Central memory CD8-positive, alpha-beta T cell (primary cell): ENCODE data around the gene GNAT1.

Source experiments
- ATAC-seq: fragments of 150-1000 bp; cut with Tn5 transposase; replicated peaks from 2 replicates; pipeline ENCODE4 v1.10.0; 2022; ENCODE audit warnings: mild to moderate bottlenecking, moderate FRiP score, moderate number of reproducible peaks; ENCODE audit not compliant: poor library complexity, severe bottlenecking; ENCODE audit errors: extremely low read depth
- DNase-seq, 2 donors: peaks; one replicate each; pipeline ENCODE4 v3.0.0; 2021; ENCODE audit warnings: low spot score in 2 of 2
- H3K27ac Mint-ChIP-seq: one replicate; pipeline ENCODE4 v1.8.0; 2022; ENCODE audit warnings: low read depth, mild to moderate bottlenecking, moderate library complexity, mixed read lengths
- H3K27me3 Mint-ChIP-seq: one replicate; pipeline ENCODE4 v1.8.0; 2022; ENCODE audit warnings: mixed read lengths
- H3K36me3 Mint-ChIP-seq: one replicate; pipeline ENCODE4 v1.8.0; 2022; ENCODE audit warnings: mild to moderate bottlenecking, moderate library complexity, mixed read lengths; ENCODE audit not compliant: insufficient read depth
- H3K4me1 Mint-ChIP-seq: one replicate; pipeline ENCODE4 v1.8.0; 2022; ENCODE audit warnings: mixed read lengths
- H3K4me3 Mint-ChIP-seq: one replicate; pipeline ENCODE4 v1.8.0; 2022; ENCODE audit warnings: mild to moderate bottlenecking, moderate library complexity, mixed read lengths
- H3K9me3 Mint-ChIP-seq: one replicate; pipeline ENCODE4 v1.8.0; 2022; ENCODE audit warnings: mixed read lengths

Gene GNAT1

GRCh38 chr3:50155891-50156290 is 35.5 kb upstream of the GNAT1 start:
- DNase-seq, result no peak
- peaks cover 21% of the 10 kb centered on the region for H3K4me1 Mint-ChIP-seq
- no peak overlapping the region for H3K27ac Mint-ChIP-seq
- peak overlapping the region; percentile 70 for H3K4me3 Mint-ChIP-seq
- peaks cover 4% of the 10 kb centered on the region for H3K36me3 Mint-ChIP-seq
- peaks cover 44% of the 10 kb centered on the region for H3K27me3 Mint-ChIP-seq
- H3K9me3 Mint-ChIP-seq, result no peaks in the 10 kb centered on the region
- ATAC-seq, result no peak

GRCh38 chr3:50156549-50157493 is 34.6 kb upstream of the GNAT1 start:
- no peaks in the 10 kb centered on the region for H3K9me3 Mint-ChIP-seq
- no peak overlapping the region for H3K27ac Mint-ChIP-seq
- H3K36me3 Mint-ChIP-seq, result peaks cover 4% of the 10 kb centered on the region
- DNase-seq (no peak), ATAC-seq (no peak)
- H3K4me1 Mint-ChIP-seq, result peaks cover 21% of the 10 kb centered on the region
- peaks cover 44% of the 10 kb centered on the region for H3K27me3 Mint-ChIP-seq
- H3K4me3 Mint-ChIP-seq, result no peak overlapping the region

GRCh38 chr3:50157827-50158529 is 33.4 kb upstream of the GNAT1 start:
- no peaks in the 10 kb centered on the region for H3K9me3 Mint-ChIP-seq
- peaks cover 4% of the 10 kb centered on the region for H3K36me3 Mint-ChIP-seq
- DNase-seq (no peak), ATAC-seq (no peak)
- H3K4me3 Mint-ChIP-seq, result no peak overlapping the region
- H3K27ac Mint-ChIP-seq, result no peak overlapping the region
- peaks cover 21% of the 10 kb centered on the region for H3K4me1 Mint-ChIP-seq
- peaks cover 43% of the 10 kb centered on the region for H3K27me3 Mint-ChIP-seq

GRCh38 chr3:50158530-50159146 is 32.8 kb upstream of the GNAT1 start:
- H3K36me3 Mint-ChIP-seq, result peaks cover 4% of the 10 kb centered on the region
- DNase-seq (no peak), ATAC-seq (no peak)
- H3K27me3 Mint-ChIP-seq, result peaks cover 36% of the 10 kb centered on the region
- H3K9me3 Mint-ChIP-seq, result no peaks in the 10 kb centered on the region
- no peak overlapping the region for H3K27ac Mint-ChIP-seq
- H3K4me3 Mint-ChIP-seq, result no peak overlapping the region
- peaks cover 19% of the 10 kb centered on the region for H3K4me1 Mint-ChIP-seq

GRCh38 chr3:50160561-50160983 is 30.8 kb upstream of the GNAT1 start:
- Mint-ChIP-seq H3K36me3 (peaks cover 4% of the 10 kb centered on the region), H3K4me1 (peaks cover 10% of the 10 kb centered on the region), H3K9me3 (no peaks in the 10 kb centered on the region), H3K4me3 (no peak overlapping the region), H3K27me3 (peaks cover 25% of the 10 kb centered on the region), H3K27ac (no peak overlapping the region)
- no peak for DNase-seq
- no peak for ATAC-seq

- no peak overlapping the region for H3K27ac Mint-ChIP-seq
- H3K4me1 Mint-ChIP-seq, result peaks cover 2% of the 10 kb centered on the region
- peaks cover 3% of the 10 kb centered on the region for H3K36me3 Mint-ChIP-seq
- no peak for DNase-seq
- H3K4me3 Mint-ChIP-seq, result no peak overlapping the region
- H3K9me3 Mint-ChIP-seq, result no peaks in the 10 kb centered on the region
- no peak for ATAC-seq
- H3K27me3 Mint-ChIP-seq, result peaks cover 18% of the 10 kb centered on the region
Observed at GRCh38 chr3:50161320-50161719, 30.1 kb upstream of the GNAT1 start.

- peaks cover 3% of the 10 kb centered on the region for H3K36me3 Mint-ChIP-seq
- no peaks in the 10 kb centered on the region for H3K4me1 Mint-ChIP-seq
- no peak overlapping the region for H3K4me3 Mint-ChIP-seq
- no peak for DNase-seq
- H3K27ac Mint-ChIP-seq, result no peak overlapping the region
- peaks cover 8% of the 10 kb centered on the region for H3K27me3 Mint-ChIP-seq
- no peaks in the 10 kb centered on the region for H3K9me3 Mint-ChIP-seq
- no peak for ATAC-seq
Observed at GRCh38 chr3:50162034-50162883, 29.2 kb upstream of the GNAT1 start.

GRCh38 chr3:50163572-50164455 is 27.6 kb upstream of the GNAT1 start:
- no peak for DNase-seq
- Mint-ChIP-seq H3K4me3 (no peak overlapping the region), H3K27ac (no peak overlapping the region), H3K36me3 (no peaks in the 10 kb centered on the region), H3K9me3 (no peaks in the 10 kb centered on the region), H3K4me1 (no peaks in the 10 kb centered on the region), H3K27me3 (peaks cover 9% of the 10 kb centered on the region)
- no peak for ATAC-seq

- Mint-ChIP-seq H3K36me3 (no peaks in the 10 kb centered on the region), H3K27me3 (peaks cover 9% of the 10 kb centered on the region), H3K4me1 (no peaks in the 10 kb centered on the region), H3K27ac (no peak overlapping the region), H3K4me3 (no peak overlapping the region), H3K9me3 (no peaks in the 10 kb centered on the region)
- ATAC-seq (no peak), DNase-seq (no peak)
Observed at GRCh38 chr3:50164481-50164880, 26.9 kb upstream of the GNAT1 start.

GRCh38 chr3:50164984-50165909 is 26.2 kb upstream of the GNAT1 start:
- DNase-seq, result no peak
- no peaks in the 10 kb centered on the region for H3K36me3 Mint-ChIP-seq
- H3K27me3 Mint-ChIP-seq, result peaks cover 17% of the 10 kb centered on the region
- H3K4me1 Mint-ChIP-seq, result no peaks in the 10 kb centered on the region
- ATAC-seq, result no peak
- no peaks in the 10 kb centered on the region for H3K9me3 Mint-ChIP-seq
- H3K4me3 Mint-ChIP-seq, result no peak overlapping the region
- H3K27ac Mint-ChIP-seq, result no peak overlapping the region
